Hair follicle dermal papilla cell (primary cell): Measurements from ENCODE around the gene ZPR1. TPM values are rescaled to one million over a fixed set of nuclear protein-coding genes. Genes with fewer than 3 reads are reported as not detected.

ENCODE experiments used
- total RNA-seq: library from RNA; depleted of rRNA; stranded (reverse); fragments of >200 nt; gene quantifications from 2 replicates; pipeline ENCODE4 v1.2.3, GENCODE V29; 2012

The ZPR1 gene, protein sequence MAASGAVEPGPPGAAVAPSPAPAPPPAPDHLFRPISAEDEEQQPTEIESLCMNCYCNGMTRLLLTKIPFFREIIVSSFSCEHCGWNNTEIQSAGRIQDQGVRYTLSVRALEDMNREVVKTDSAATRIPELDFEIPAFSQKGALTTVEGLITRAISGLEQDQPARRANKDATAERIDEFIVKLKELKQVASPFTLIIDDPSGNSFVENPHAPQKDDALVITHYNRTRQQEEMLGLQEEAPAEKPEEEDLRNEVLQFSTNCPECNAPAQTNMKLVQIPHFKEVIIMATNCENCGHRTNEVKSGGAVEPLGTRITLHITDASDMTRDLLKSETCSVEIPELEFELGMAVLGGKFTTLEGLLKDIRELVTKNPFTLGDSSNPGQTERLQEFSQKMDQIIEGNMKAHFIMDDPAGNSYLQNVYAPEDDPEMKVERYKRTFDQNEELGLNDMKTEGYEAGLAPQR
- total RNA-seq = 29.0 and 35.5 TPM in 2 replicates

GRCh38 chr11:116787786-116788486 lies at the start of gene ZPR1:
Gene ZPR1, minus strand, starts transcription at chr11:116788023. Its CDS starts 33 bp downstream, at chr11:116787990.

DNA sequence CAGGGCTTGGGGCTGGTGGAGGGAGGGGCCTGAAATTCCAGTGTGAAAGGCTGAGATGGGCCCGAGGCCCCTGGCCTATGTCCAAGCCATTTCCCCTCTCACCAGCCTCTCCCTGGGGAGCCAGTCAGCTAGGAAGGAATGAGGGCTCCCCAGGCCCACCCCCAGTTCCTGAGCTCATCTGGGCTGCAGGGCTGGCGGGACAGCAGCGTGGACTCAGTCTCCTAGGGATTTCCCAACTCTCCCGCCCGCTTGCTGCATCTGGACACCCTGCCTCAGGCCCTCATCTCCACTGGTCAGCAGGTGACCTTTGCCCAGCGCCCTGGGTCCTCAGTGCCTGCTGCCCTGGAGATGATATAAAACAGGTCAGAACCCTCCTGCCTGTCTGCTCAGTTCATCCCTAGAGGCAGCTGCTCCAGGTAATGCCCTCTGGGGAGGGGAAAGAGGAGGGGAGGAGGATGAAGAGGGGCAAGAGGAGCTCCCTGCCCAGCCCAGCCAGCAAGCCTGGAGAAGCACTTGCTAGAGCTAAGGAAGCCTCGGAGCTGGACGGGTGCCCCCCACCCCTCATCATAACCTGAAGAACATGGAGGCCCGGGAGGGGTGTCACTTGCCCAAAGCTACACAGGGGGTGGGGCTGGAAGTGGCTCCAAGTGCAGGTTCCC lies 41.8 kb upstream of the ZPR1 start, which contains the start of gene APOC3:
Gene APOC3, plus strand, starts transcription at position 383 of the 659 bp plus-strand sequence. CDS start 676 bp downstream, outside the sequence.

DNA sequence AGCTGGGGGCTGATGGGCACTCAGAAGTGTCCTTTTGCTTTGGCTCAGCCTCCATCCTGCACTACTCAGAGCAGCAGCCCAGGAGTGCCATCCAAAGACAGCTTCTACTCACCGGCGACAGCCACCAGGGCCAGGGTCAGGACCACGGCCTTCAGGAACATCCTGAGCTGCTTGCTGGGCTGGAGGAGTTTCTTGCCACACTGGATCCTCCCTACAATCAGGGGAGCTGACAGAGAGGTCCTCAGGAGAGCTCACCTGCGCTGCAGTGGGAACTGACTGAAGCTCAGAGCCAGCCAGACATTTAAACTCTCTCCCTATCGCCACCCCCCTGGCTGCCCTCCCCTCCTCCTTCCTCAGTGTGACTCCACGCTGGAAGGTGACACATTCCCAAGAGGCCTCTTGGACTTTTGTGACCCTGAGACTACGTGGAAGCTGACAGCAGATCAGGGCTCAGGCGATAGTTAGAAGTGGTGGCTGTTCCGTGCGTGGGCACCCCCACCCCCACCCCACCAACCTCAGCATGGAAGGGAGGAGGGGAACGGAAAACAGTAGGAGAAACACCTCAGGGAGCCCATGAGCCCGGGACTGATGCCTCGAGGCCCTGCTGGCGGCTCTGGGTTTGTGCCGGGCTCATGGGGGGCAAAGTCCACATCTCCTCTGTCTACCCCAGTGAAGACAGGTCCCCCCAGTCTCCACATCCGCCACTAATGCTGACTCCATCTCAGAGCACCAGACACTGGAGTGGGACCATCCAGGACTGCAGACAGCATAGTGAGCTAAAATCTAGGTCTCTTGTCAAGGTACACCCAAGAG lies 35.4 kb upstream of the ZPR1 start, which contains the start of gene APOA4:
Gene APOA4, minus strand, starts transcription at position 274 of the 813 bp plus-strand sequence. Its CDS starts 113 bp downstream, at position 161.

DNA sequence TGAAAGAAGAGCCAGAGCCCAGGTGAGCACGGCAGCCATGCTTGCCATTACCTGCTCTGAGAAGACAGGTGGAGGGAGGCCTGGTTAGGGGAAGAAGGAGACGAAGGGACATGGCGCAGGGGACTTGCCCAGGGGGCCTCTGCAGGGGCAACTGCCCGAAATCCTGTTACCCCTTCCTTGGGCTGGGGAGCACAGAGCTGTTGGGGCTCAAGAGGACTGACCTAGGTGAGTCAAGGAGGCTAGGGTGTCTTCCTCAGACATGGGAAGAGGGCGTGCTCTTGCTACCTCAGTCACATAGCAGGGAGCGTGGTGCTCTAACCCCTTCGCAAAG lies 4.0 kb upstream of the ZPR1 start, which contains the start of gene APOA5:
Gene APOA5, minus strand, starts transcription at position 67 of the 331 bp plus-strand sequence. Its CDS starts 19 bp downstream, at position 48.

DNA sequence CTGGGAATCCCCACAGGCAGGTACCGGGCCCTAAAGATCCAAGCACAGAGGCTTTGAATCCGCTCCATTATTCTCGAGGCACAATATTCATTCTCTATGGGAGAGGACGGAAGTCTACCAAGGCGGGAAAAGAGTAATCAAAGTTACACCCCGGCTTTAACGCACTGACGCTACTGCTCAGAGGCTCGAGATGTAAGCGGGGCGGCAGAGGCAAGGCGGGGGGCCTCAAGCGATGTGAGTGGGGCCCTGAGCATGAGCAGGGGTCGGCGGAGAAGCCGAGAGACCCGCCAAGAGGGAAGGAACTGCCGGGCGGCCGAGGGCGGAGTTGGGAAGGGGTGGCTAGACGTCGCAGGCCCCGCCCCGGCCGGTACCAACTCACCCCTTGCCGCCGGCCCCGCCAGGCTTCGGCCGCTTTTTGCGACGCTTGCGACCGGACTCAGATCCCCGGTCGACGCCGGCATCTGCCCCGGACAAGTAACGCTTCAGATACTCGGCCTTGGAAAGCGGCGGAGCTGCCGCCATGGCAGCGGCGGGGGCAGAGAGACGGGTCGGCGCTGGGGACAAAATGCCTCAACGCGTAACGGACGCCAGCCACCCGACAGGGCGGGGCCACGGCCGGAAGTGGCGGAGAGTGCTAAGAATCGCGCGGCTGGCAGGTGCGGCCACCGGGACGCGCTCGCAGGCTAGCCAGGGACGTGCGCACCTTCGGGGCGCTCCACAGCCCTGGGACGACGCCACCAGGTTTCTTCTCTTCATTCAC lies 15.2 kb downstream of the ZPR1 start, which contains the start of gene BUD13:
Gene BUD13, minus strand, starts transcription at position 545 of the 760 bp plus-strand sequence. Its CDS starts 23 bp downstream, at position 522.

Other genes starting within 250 kb of the ZPR1 start
- 13.8 and 14.1 TPM in 2 replicates for gene BUD13, start 15.0 kb downstream of the ZPR1 start, total RNA-seq
- gene APOA5, start 3.9 kb upstream of the ZPR1 start, total RNA-seq = 0.12 TPM in 1 of 2 replicates, not detected in the other
- not detected in 2 replicates for gene APOA4, start 35.3 kb upstream of the ZPR1 start, total RNA-seq
- gene APOC3, start 41.9 kb upstream of the ZPR1 start, total RNA-seq = not detected in 2 replicates
- gene APOA1, start 49.6 kb upstream of the ZPR1 start, total RNA-seq = 0.32 TPM in 1 of 2 replicates, not detected in the other